Measurements from ENCODE around the gene DTD1.

- TF ChIP-seq CTCF (conservative IDR thresholded peaks at IDR 0.05; ENCODE audit: low read depth, low read length) (no peak), EZH2 (IDR thresholded peaks at IDR 0.05; ENCODE audit: borderline replicate concordance, low read depth, low read length, poor library complexity, severe bottlenecking) (no peak)
Observed at GRCh38 chr20:18796282-18796833, 208.5 kb downstream of the DTD1 start.

Data from A673 (cell line).